OCI-LY1 (cell line): ENCODE data around the gene AGAP3.

ENCODE experiments used
- H2AFZ ChIP-seq: fragments of 200-600 bp; sonication (generic), shearing (Covaris generic); 2 replicates; pipeline ENCODE4 v1.6.0; 2014; ENCODE audit warnings: antibody characterized with exemption, mild to moderate bottlenecking, low read length
- H3F3A ChIP-seq: fragments of 200-600 bp; sonication (generic), shearing (Covaris generic); 2 replicates; pipeline ENCODE4 v1.6.0; 2014; ENCODE audit warnings: mild to moderate bottlenecking, antibody characterized with exemption, low read length, moderate library complexity; ENCODE audit not compliant: insufficient read depth
- H3K27ac ChIP-seq: fragments of 200-600 bp; sonication (generic); 2 replicates; pipeline ENCODE4 v1.5.1; 2014; ENCODE audit warnings: low read length, mixed run types, mild to moderate bottlenecking, low read depth; ENCODE audit not compliant: poor library complexity, severe bottlenecking
- H3K27me3 ChIP-seq: fragments of 200-600 bp; sonication (generic); 2 replicates; pipeline ENCODE4 v1.6.0; 2014; ENCODE audit warnings: antibody characterized with exemption, mild to moderate bottlenecking, low read length, moderate library complexity; ENCODE audit not compliant: insufficient read depth
- H3K36me3 ChIP-seq: fragments of 200-600 bp; sonication (generic); 2 replicates; pipeline ENCODE4 v1.6.1; 2014; ENCODE audit warnings: mild to moderate bottlenecking, antibody characterized with exemption, low read length, moderate library complexity, mixed read lengths; ENCODE audit not compliant: insufficient read depth
- H3K4me1 ChIP-seq: fragments of 200-600 bp; sonication (generic); 2 replicates; pipeline ENCODE4 v1.5.1; 2014; ENCODE audit warnings: mild to moderate bottlenecking, low read length, moderate library complexity; ENCODE audit not compliant: insufficient read depth, severe bottlenecking
- H3K4me2 ChIP-seq: fragments of 200-600 bp; sonication (generic), shearing (Covaris generic); 2 replicates; pipeline ENCODE4 v1.6.1; 2014; ENCODE audit warnings: low read length
- H3K4me3 ChIP-seq: fragments of 200-600 bp; sonication (generic); 2 replicates; pipeline ENCODE4 v1.5.1; 2014; ENCODE audit warnings: low read length, low read depth, mild to moderate bottlenecking, mixed read lengths; ENCODE audit not compliant: poor library complexity, severe bottlenecking
- H3K79me2 ChIP-seq: fragments of 200-600 bp; shearing (Covaris generic); 2 replicates; pipeline ENCODE4 v1.6.1; 2016; ENCODE audit warnings: mixed run types, low read length, mixed read lengths; ENCODE audit not compliant: insufficient read depth
- H3K9ac ChIP-seq: fragments of 200-600 bp; sonication (generic), shearing (Covaris generic); 2 replicates; pipeline ENCODE4 v1.6.1; 2014; ENCODE audit warnings: mild to moderate bottlenecking, low read length, mixed read lengths
- H3K9me2 ChIP-seq: fragments of 200-600 bp; sonication (generic), shearing (Covaris generic); 2 replicates; pipeline ENCODE4 v1.6.1; 2014; ENCODE audit warnings: low read depth, mild to moderate bottlenecking, low read length, mixed read lengths
- H3K9me3 ChIP-seq: fragments of 200-600 bp; shearing (Covaris generic); 2 replicates; pipeline ENCODE4 v1.6.1; 2014; ENCODE audit warnings: low read length, mixed read lengths
- H4K20me1 ChIP-seq: fragments of 200-600 bp; sonication (generic), shearing (Covaris generic); 2 replicates; pipeline ENCODE4 v1.6.0; 2016; ENCODE audit warnings: mild to moderate bottlenecking, low read length; ENCODE audit not compliant: insufficient read depth
- EZH2 ChIP-seq: fragments of 200-600 bp; sonication (generic), shearing (Covaris generic); IDR thresholded peaks from 2 replicates; pipeline ENCODE4 v1.8.0; 2017; ENCODE audit warnings: borderline replicate concordance, mixed run types, mild to moderate bottlenecking, antibody characterized with exemption, low read length, moderate library complexity, mixed read lengths
- TF ChIP-seq, protein P1 (sequence below): fragments of 200-600 bp; sonication (generic), shearing (Covaris generic); IDR thresholded peaks from 2 replicates; pipeline ENCODE4 v1.5.1; 2017; ENCODE audit warnings: mild to moderate bottlenecking, antibody characterized with exemption, low read length, moderate library complexity, mixed read lengths

AGAP3 gene

DNA sequence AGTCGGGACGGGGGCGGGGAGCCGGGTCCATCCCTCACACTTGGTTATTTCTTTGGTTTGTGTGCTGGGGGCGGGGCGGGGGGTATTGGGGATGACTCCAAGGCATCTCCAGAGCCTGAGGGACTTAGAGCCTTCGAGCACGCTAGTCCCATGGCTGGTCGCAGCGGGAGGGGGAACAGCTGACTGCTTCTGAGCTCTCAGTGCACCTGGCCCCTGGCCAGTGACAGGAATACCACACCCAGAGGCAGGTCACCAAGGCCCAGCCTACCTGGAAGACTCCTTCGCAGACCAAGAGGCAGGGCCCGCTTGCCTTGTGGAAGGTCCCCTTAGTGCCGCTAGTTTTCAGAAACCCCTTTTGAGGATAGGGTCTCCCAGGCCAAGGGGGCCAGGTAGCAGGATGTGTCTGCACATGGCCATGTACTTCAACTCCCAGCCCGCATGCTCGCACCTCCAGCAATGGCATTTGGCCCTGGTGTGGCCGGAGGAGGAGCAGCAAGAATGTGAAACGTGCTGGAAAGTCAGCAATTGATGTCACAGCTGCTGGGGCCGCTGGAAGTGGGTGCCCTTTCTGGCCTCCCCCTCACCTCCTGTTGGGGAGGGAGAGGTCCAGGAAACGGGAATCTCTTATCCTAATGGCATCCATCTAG lies 40.3 kb downstream of the AGAP3 start:
- Histone ChIP-seq H3K9me3 (no peaks in the 10 kb centered on the region), H3F3A (no peaks in the 10 kb centered on the region), H3K4me1 (no peaks in the 10 kb centered on the region), H3K36me3 (no peaks in the 10 kb centered on the region), H3K9me2 (no peaks in the 10 kb centered on the region), H3K27ac (no peak overlapping the region), H2AFZ (no peak overlapping the region), H3K27me3 (peaks cover 27% of the 10 kb centered on the region; the same call in 1 of the 2 replicates), H3K4me3 (no peak overlapping the region), H4K20me1 (no peaks in the 10 kb centered on the region), H3K9ac (no peak overlapping the region), H3K4me2 (no peak overlapping the region), H3K79me2 (no peaks in the 10 kb centered on the region)
- TF ChIP-seq, protein P1, sequence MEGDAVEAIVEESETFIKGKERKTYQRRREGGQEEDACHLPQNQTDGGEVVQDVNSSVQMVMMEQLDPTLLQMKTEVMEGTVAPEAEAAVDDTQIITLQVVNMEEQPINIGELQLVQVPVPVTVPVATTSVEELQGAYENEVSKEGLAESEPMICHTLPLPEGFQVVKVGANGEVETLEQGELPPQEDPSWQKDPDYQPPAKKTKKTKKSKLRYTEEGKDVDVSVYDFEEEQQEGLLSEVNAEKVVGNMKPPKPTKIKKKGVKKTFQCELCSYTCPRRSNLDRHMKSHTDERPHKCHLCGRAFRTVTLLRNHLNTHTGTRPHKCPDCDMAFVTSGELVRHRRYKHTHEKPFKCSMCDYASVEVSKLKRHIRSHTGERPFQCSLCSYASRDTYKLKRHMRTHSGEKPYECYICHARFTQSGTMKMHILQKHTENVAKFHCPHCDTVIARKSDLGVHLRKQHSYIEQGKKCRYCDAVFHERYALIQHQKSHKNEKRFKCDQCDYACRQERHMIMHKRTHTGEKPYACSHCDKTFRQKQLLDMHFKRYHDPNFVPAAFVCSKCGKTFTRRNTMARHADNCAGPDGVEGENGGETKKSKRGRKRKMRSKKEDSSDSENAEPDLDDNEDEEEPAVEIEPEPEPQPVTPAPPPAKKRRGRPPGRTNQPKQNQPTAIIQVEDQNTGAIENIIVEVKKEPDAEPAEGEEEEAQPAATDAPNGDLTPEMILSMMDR = no peak
- no peak for TF ChIP-seq EZH2

DNA sequence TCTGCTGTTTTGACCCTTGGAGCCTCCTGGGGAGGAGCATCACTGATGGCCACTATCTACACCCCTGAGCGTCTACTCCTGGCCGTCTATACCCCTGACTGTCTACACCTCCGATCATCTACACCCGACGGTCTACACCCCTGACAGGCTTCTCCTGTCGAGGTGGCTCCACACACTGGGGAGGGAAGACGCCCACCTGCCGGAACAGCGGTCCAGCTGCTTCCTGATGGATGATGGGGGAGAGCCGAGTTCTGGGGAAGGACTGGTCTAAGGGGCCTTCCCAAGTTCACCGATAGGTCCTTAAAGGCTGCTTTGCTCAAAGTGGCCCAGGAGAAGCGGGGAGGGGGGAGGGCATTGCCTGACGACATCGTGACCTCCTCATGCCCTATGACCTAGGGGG lies 41.9 kb downstream of the AGAP3 start:
- Histone ChIP-seq H3K4me1 (no peaks in the 10 kb centered on the region), H3K27ac (no peak overlapping the region), H3K27me3 (peaks cover 35% of the 10 kb centered on the region; the same call in 1 of the 2 replicates), H3K36me3 (no peaks in the 10 kb centered on the region), H2AFZ (no peak overlapping the region), H3K4me3 (no peak overlapping the region), H3K9me3 (no peaks in the 10 kb centered on the region), H3K79me2 (no peaks in the 10 kb centered on the region), H3K9me2 (no peaks in the 10 kb centered on the region), H4K20me1 (no peaks in the 10 kb centered on the region), H3K9ac (no peak overlapping the region), H3F3A (no peaks in the 10 kb centered on the region), H3K4me2 (no peak overlapping the region)
- TF ChIP-seq, protein P1 = no peak
- no peak for TF ChIP-seq EZH2

DNA sequence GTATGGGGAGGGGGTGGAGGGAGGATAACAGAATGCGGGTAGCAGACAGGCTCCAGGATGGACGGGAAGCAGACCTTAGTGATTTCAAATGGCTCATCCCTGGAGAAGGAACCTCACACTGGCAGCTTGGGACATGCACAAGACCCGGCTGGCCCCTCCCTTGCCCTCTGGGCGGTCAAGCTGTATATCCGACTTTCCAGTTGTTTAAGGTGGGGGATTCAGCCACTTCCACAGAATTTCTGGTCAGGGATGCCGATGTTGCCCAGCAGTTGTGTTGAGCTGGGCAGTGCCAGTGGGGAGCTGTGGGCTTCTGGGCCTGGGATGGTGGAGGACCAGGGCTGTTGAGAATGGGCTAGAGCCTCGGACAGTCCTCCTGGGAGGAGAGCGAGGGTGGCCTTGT lies 42.4 kb downstream of the AGAP3 start:
- H3K36me3 ChIP-seq = no peaks in the 10 kb centered on the region
- TF ChIP-seq EZH2 = no peak
- TF ChIP-seq, protein P1 = no peak

More for the DNA sequence above, 42.4 kb downstream of the AGAP3 start:
- Histone ChIP-seq H3K9me2 (no peaks in the 10 kb centered on the region), H3K9ac (no peak overlapping the region), H3K9me3 (no peaks in the 10 kb centered on the region), H4K20me1 (no peaks in the 10 kb centered on the region), H3K79me2 (no peaks in the 10 kb centered on the region), H3F3A (no peaks in the 10 kb centered on the region), H3K4me3 (no peak overlapping the region), H3K27ac (no peak overlapping the region), H3K27me3 (peaks cover 35% of the 10 kb centered on the region; the same call in 1 of the 2 replicates), H3K4me1 (no peaks in the 10 kb centered on the region), H2AFZ (no peak overlapping the region), H3K4me2 (no peak overlapping the region)
